DND-41 (cell line): ENCODE measurements around the gene NRDC.
A peak's percentile ranks its signal among the peaks of the same experiment; 100 is the strongest.

Source experiments
- ATAC-seq: fragments of 200-7000 bp; cut with Tn5 transposase; 3 replicates; pipeline ENCODE4 v1.9.1; 2021; ENCODE audit warnings: low read depth; ENCODE audit not compliant: insufficient read depth
- DNase-seq: peaks from one replicate; pipeline ENCODE4 v3.0.0-alpha.2; 2020
- H2AFZ ChIP-seq: 2 replicates; pipeline ENCODE4 v1.6.0; 2012; ENCODE audit warnings: low read depth, low read length
- H3K27ac ChIP-seq: 2 replicates; pipeline ENCODE4 v1.5.1; 2012; ENCODE audit warnings: low read length, inconsistent platforms
- H3K27me3 ChIP-seq: fragments of 200-600 bp; sonication (generic); 2 replicates; pipeline ENCODE4 v1.6.0; 2012; ENCODE audit warnings: low read length, mild to moderate bottlenecking, inconsistent platforms; ENCODE audit not compliant: insufficient read depth, poor library complexity
- H3K36me3 ChIP-seq: 2 replicates; pipeline ENCODE4 v1.5.1; 2012; ENCODE audit warnings: low read length, inconsistent platforms; ENCODE audit not compliant: insufficient read depth
- H3K4me1 ChIP-seq: 2 replicates; pipeline ENCODE4 v1.5.1; 2012; ENCODE audit warnings: mild to moderate bottlenecking, low read length; ENCODE audit not compliant: insufficient read depth
- H3K4me2 ChIP-seq: 2 replicates; pipeline ENCODE4 v1.6.0; 2012; ENCODE audit warnings: mild to moderate bottlenecking, moderate library complexity, low read length, inconsistent platforms; ENCODE audit not compliant: insufficient read depth
- H3K4me3 ChIP-seq, 2 experiments: fragments of 200-600 bp in 1 of 2; shearing (Covaris generic) in 1 of 2; 2 replicates each; pipeline ENCODE4 v1.5.1; 2012 to 2016; ENCODE audit warnings: inconsistent platforms in 2 of 2, low read length in 2 of 2, mild to moderate bottlenecking in 2 of 2, low read depth in 1 of 2, moderate library complexity in 1 of 2
- H3K79me2 ChIP-seq: 2 replicates; pipeline ENCODE4 v1.6.0; 2012; ENCODE audit warnings: low read length, inconsistent platforms; ENCODE audit not compliant: insufficient read depth
- H3K9ac ChIP-seq: 2 replicates; pipeline ENCODE4 v1.6.0; 2012; ENCODE audit warnings: low read depth, mild to moderate bottlenecking, inconsistent platforms, low read length, moderate library complexity
- H3K9me3 ChIP-seq: 2 replicates; pipeline ENCODE4 v1.5.1; 2012; ENCODE audit warnings: low read length, moderate library complexity, mild to moderate bottlenecking, inconsistent platforms; ENCODE audit not compliant: insufficient read depth, severe bottlenecking
- H4K20me1 ChIP-seq: 2 replicates; pipeline ENCODE4 v1.6.0; 2012; ENCODE audit warnings: low read length; ENCODE audit not compliant: insufficient read depth
- CTCF ChIP-seq: IDR thresholded peaks from 2 replicates; pipeline ENCODE4 v1.5.1; 2012; ENCODE audit warnings: borderline replicate concordance, low read length, moderate library complexity, mild to moderate bottlenecking; ENCODE audit not compliant: poor library complexity, severe bottlenecking; ENCODE audit errors: extremely low read depth
- EZH2 ChIP-seq: IDR thresholded peaks from 3 replicates; pipeline ENCODE4 v1.6.1; 2012; ENCODE audit warnings: borderline replicate concordance, low read depth, mild to moderate bottlenecking, moderate library complexity, low read length, inconsistent platforms; ENCODE audit not compliant: severe bottlenecking

Gene NRDC

DNA sequence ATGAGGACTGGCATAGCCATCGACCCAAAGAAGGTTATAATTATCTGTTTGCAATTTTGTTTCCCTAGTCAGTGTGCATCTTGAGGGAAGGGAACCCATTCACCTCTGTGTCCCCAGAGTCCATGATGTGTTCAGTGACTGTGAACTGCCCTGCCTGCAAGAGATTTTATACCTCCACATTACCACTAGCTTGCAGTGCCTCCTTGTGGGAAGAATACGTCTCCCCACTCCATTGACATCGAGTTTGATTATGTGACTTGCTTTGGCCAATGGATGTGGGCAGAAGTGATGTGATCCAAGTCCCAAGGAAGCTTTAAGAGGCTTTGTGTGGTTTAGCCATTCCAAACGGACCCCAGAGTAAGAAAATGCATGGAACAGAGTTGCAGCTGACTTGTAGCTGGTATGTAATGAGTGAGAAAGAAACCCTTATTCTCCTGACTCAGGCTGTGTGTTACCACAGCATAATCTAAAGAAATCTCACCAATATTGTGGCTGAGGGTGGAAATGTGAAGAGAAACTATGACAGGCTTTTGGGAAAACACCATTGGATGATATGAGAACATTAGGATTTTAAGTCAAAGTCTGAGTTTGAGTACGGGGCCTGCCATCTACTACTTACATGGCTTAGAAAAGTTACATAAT lies 47.8 kb upstream of the NRDC start:
- 0 out of 3 replicates have a peak, but pooled peaks have one; percentile 35 for ATAC-seq
- H2AFZ ChIP-seq, result no peak overlapping the region
- H3K9me3 ChIP-seq, result no peaks in the 10 kb centered on the region

DNA sequence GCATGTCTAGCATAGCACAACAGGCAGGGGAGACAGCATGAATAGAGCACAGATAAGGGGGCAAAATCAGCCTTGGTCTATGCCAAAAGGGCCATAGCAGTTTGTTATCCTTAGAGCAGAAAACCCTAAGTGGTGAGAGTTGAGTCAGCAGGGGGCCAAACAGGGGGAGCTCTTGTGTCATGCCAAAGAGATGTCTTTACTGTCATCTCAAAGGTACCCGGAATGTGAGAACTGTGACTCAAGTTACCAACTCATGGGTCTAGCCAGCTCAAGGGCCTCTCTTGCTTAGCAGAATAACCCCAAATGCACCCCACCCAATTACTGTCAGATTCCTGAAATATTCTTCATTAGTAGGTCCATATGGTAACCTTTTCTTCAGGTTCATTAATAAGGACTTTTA lies 45.9 kb upstream of the NRDC start:
- no peak overlapping the region for H3K27ac ChIP-seq
- no peak for DNase-seq
- no peak for ATAC-seq

More for the DNA sequence above, 47.8 kb upstream of the NRDC start:
- Histone ChIP-seq H3K36me3 (no peaks in the 10 kb centered on the region), H3K4me3 (no peak overlapping the region), H3K4me2 (no peak overlapping the region), H3K27me3 (peaks cover 16% of the 10 kb centered on the region), H3K27ac (no peak overlapping the region), H3K4me1 (no peaks in the 10 kb centered on the region), H4K20me1 (no peaks in the 10 kb centered on the region), H3K9ac (no peak overlapping the region), H3K79me2 (no peaks in the 10 kb centered on the region)
- peak; percentile 48 for TF ChIP-seq CTCF
- no peak for TF ChIP-seq EZH2
- no peak for DNase-seq

DNA sequence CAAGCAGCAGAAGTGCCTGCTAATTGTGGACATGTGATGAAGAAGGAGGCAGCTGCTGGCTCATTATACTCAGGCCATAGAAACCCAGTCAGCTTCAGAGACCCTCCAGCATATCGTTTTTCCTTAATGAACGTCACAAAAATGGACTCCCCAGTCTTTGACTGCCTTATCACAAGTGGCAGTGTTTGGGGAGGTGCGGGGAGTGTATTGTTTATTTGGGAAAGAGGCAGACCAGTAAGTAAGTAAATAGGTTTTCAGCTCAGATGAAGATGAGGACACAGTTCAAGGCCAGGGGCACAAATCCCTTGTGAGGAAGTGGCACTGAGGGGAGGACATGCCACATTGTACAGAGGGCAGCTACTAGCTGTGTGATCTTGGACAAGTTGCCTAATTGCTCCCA lies 43.5 kb upstream of the NRDC start:
- no peak overlapping the region for H2AFZ ChIP-seq
- DNase-seq (no peak), ATAC-seq (no peak)
- no peaks in the 10 kb centered on the region; the same call in 1 of the 2 replicates for H4K20me1 ChIP-seq
- H3K9ac ChIP-seq, result no peak overlapping the region
- no peak overlapping the region for H3K27ac ChIP-seq
- TF ChIP-seq CTCF (no peak), EZH2 (no peak)
- H3K4me2 ChIP-seq, result no peak overlapping the region
- H3K9me3 ChIP-seq, result no peaks in the 10 kb centered on the region
- H3K27me3 ChIP-seq, result peaks cover 25% of the 10 kb centered on the region
- H3K4me1 ChIP-seq, result no peaks in the 10 kb centered on the region
- no peaks in the 10 kb centered on the region for H3K79me2 ChIP-seq
- H3K36me3 ChIP-seq, result no peaks in the 10 kb centered on the region
- H3K4me3 ChIP-seq, result no peak overlapping the region

More for the DNA sequence above, 45.9 kb upstream of the NRDC start:
- Histone ChIP-seq H3K9me3 (no peaks in the 10 kb centered on the region), H3K36me3 (no peaks in the 10 kb centered on the region), H2AFZ (no peak overlapping the region), H3K4me2 (no peak overlapping the region), H3K27me3 (peaks cover 20% of the 10 kb centered on the region), H4K20me1 (no peaks in the 10 kb centered on the region; the same call in 1 of the 2 replicates), H3K4me3 (no peak overlapping the region), H3K9ac (no peak overlapping the region), H3K79me2 (no peaks in the 10 kb centered on the region), H3K4me1 (no peaks in the 10 kb centered on the region)
- no peak for TF ChIP-seq CTCF
- no peak for TF ChIP-seq EZH2
